Measurements from ENCODE around the gene OGA.

The OGA gene
- 426 to 530 (median 484) reads per million in 3 donors for total RNA-seq

DNA sequence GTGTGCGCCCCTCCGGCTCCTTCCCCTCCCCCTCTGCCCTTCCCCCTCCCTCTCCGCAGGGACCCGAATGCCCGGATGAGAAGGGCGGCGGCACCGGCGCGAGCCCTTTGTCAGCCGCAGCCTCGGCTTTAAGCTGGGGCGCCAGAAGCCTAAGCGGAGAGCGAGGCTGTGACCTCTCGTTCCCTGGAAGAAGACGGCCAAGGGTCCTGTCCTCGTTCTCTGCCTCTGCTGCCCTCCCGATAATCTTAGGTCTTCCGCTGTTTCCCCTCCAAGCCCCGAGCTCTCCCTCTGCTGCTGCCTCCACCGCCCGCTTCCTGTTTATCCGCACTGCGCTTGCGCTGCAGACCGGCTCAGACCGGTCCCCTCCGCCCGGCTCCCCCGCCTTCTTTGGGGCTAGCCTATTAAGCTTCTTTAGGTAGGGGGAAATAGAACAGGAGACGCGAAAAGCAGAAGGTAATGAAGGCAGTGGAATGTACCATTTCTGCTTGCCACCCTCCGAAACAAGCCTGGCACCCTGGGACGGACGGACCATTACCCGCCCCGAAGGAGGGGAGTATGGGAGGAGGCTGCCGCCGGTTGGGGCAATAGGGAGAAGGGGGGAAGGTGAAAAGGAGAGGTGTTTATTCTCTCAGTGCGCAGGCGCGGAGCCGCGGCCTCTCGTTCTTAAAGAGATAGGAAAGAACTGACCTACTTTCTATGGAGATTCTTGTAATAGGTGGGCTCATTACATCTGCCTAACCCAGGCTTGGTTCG lies at the start of gene OGA:
Gene OGA (minus strand): TSS at position 326 of the 753 bp plus-strand sequence. CDS start 422 bp downstream, outside the sequence.
- Histone ChIP-seq H3K36me3 (ENCODE audit: control insufficient read depth, insufficient read depth, low read length) (peaks cover 12% of the 10 kb centered on the region), H3K9me3 (ENCODE audit: control insufficient read depth, low read length) (no peaks in the 10 kb centered on the region), H3K4me3 (ENCODE audit: insufficient read depth, low read depth, low read length, poor library complexity, severe bottlenecking) (peak within 1 kb of the TSS; percentile 98), H3K4me1 (ENCODE audit: control insufficient read depth, insufficient read depth, low read length, poor library complexity, severe bottlenecking) (peaks cover 30% of the 10 kb centered on the region), H3K27ac (ENCODE audit: insufficient read depth, low read length, poor library complexity, severe bottlenecking) (peak within 1 kb of the TSS; percentile 88), H3K27me3 (replicated peaks; ENCODE audit: control insufficient read depth, insufficient read depth, low read length, poor library complexity, severe bottlenecking) (no peaks in the 10 kb centered on the region)
- DNase-seq, result peak; percentile 97 to 99 (median 99)

DNA sequence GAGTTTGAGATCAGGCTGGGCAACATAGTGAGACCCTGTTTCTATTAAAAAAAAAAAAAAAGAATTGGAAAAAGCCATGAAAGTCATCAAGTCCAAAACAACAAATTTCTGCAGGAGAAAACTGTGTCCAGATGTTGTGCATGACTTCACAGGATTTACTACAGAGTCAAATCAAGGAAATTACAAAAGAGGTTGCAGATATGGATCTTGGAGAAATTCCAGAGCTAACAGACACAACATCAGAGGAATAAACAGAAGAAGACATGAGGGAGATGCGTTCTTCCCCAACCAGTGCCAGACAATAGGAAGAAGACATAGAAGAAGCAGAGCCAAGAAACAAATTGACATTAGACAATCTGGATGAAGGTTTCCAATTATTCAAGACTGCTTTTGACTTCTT lies 49.7 kb upstream of the OGA start:
- no peaks in the 10 kb centered on the region for H3K9me3 ChIP-seq (ENCODE audit: control insufficient read depth, low read length)
- H3K36me3 ChIP-seq (ENCODE audit: control insufficient read depth, insufficient read depth, low read length), result no peaks in the 10 kb centered on the region
- no peak overlapping the region for H3K4me3 ChIP-seq (ENCODE audit: insufficient read depth, low read depth, low read length, poor library complexity, severe bottlenecking)
- no peak overlapping the region for H3K27ac ChIP-seq (ENCODE audit: insufficient read depth, low read length, poor library complexity, severe bottlenecking)
- no peaks in the 10 kb centered on the region for H3K27me3 ChIP-seq (replicated peaks; ENCODE audit: control insufficient read depth, insufficient read depth, low read length, poor library complexity, severe bottlenecking)
- no peaks in the 10 kb centered on the region for H3K4me1 ChIP-seq (ENCODE audit: control insufficient read depth, insufficient read depth, low read length, poor library complexity, severe bottlenecking)
- no peak for DNase-seq

GRCh38 chr10:101859530-101859929 lies 41.3 kb upstream of the OGA start:
- Histone ChIP-seq H3K4me1 (ENCODE audit: control insufficient read depth, insufficient read depth, low read length, poor library complexity, severe bottlenecking) (no peaks in the 10 kb centered on the region), H3K36me3 (ENCODE audit: control insufficient read depth, insufficient read depth, low read length) (no peaks in the 10 kb centered on the region), H3K27me3 (replicated peaks; ENCODE audit: control insufficient read depth, insufficient read depth, low read length, poor library complexity, severe bottlenecking) (no peaks in the 10 kb centered on the region), H3K4me3 (ENCODE audit: insufficient read depth, low read depth, low read length, poor library complexity, severe bottlenecking) (no peak overlapping the region), H3K27ac (ENCODE audit: insufficient read depth, low read length, poor library complexity, severe bottlenecking) (no peak overlapping the region), H3K9me3 (ENCODE audit: control insufficient read depth, low read length) (no peaks in the 10 kb centered on the region)
- no peak for DNase-seq

DNA sequence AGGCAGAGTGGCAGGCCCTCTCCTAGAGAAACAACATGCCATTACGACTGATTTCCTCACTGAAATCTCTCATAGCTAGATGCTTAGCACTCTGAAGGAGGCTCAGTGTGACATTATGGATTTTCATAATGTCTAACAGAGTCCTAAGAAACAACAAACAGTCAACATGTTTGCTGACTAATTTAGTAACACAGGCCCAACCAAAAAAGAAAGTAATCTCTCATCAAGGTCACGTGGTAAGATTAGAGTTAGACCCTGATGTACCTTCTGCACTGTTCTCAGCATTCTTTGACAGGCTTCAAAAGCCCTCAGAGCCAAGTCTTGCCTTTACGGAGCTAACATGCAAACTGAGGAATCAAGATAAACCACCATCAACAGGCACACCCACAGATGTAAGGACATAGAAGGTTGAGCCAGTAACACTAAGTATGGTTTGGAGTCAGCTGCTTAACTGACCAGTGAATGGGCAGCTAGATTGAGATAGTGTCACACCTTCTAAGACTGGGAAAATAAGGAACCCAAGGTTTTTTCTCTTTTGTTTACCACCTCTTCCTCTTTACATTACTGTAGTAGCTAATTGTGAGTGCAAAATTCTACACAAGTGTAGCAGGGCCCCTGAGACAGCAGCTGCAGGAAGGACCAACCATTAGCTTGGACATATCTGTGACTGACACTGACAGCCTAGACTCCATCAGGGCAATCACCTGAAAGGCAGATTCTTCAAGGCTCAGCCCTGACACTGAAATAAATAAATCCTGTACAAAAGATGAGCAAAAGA lies 40.7 kb upstream of the OGA start:
- Histone ChIP-seq H3K27ac (ENCODE audit: insufficient read depth, low read length, poor library complexity, severe bottlenecking) (no peak overlapping the region), H3K4me3 (ENCODE audit: insufficient read depth, low read depth, low read length, poor library complexity, severe bottlenecking) (no peak overlapping the region), H3K27me3 (replicated peaks; ENCODE audit: control insufficient read depth, insufficient read depth, low read length, poor library complexity, severe bottlenecking) (no peaks in the 10 kb centered on the region), H3K9me3 (ENCODE audit: control insufficient read depth, low read length) (no peaks in the 10 kb centered on the region), H3K36me3 (ENCODE audit: control insufficient read depth, insufficient read depth, low read length) (no peaks in the 10 kb centered on the region), H3K4me1 (ENCODE audit: control insufficient read depth, insufficient read depth, low read length, poor library complexity, severe bottlenecking) (no peaks in the 10 kb centered on the region)
- no peak for DNase-seq

GRCh38 chr10:101857802-101858476 lies 39.7 kb upstream of the OGA start:
- no peak overlapping the region for H3K27ac ChIP-seq (ENCODE audit: insufficient read depth, low read length, poor library complexity, severe bottlenecking)
- no peaks in the 10 kb centered on the region for H3K27me3 ChIP-seq (replicated peaks; ENCODE audit: control insufficient read depth, insufficient read depth, low read length, poor library complexity, severe bottlenecking)
- H3K9me3 ChIP-seq (ENCODE audit: control insufficient read depth, low read length), result no peaks in the 10 kb centered on the region
- no peaks in the 10 kb centered on the region for H3K36me3 ChIP-seq (ENCODE audit: control insufficient read depth, insufficient read depth, low read length)
- no peaks in the 10 kb centered on the region for H3K4me1 ChIP-seq (ENCODE audit: control insufficient read depth, insufficient read depth, low read length, poor library complexity, severe bottlenecking)
- DNase-seq, result no peak
- H3K4me3 ChIP-seq (ENCODE audit: insufficient read depth, low read depth, low read length, poor library complexity, severe bottlenecking), result no peak overlapping the region

- Histone ChIP-seq H3K9me3 (ENCODE audit: control insufficient read depth, low read length) (no peaks in the 10 kb centered on the region), H3K4me3 (ENCODE audit: insufficient read depth, low read depth, low read length, poor library complexity, severe bottlenecking) (no peak overlapping the region), H3K27ac (ENCODE audit: insufficient read depth, low read length, poor library complexity, severe bottlenecking) (no peak overlapping the region), H3K27me3 (replicated peaks; ENCODE audit: control insufficient read depth, insufficient read depth, low read length, poor library complexity, severe bottlenecking) (no peaks in the 10 kb centered on the region), H3K36me3 (ENCODE audit: control insufficient read depth, insufficient read depth, low read length) (no peaks in the 10 kb centered on the region), H3K4me1 (ENCODE audit: control insufficient read depth, insufficient read depth, low read length, poor library complexity, severe bottlenecking) (no peaks in the 10 kb centered on the region)
- DNase-seq, result no peak
Measured at GRCh38 chr10:101856626-101857025, 38.4 kb upstream of the OGA start.

- no peaks in the 10 kb centered on the region for H3K27me3 ChIP-seq (replicated peaks; ENCODE audit: control insufficient read depth, insufficient read depth, low read length, poor library complexity, severe bottlenecking)
- H3K27ac ChIP-seq (ENCODE audit: insufficient read depth, low read length, poor library complexity, severe bottlenecking), result no peak overlapping the region
- no peaks in the 10 kb centered on the region for H3K4me1 ChIP-seq (ENCODE audit: control insufficient read depth, insufficient read depth, low read length, poor library complexity, severe bottlenecking)
- no peak for DNase-seq
- no peak overlapping the region for H3K4me3 ChIP-seq (ENCODE audit: insufficient read depth, low read depth, low read length, poor library complexity, severe bottlenecking)
- H3K9me3 ChIP-seq (ENCODE audit: control insufficient read depth, low read length), result no peaks in the 10 kb centered on the region
- peaks cover 19% of the 10 kb centered on the region for H3K36me3 ChIP-seq (ENCODE audit: control insufficient read depth, insufficient read depth, low read length)
Measured at GRCh38 chr10:101851411-101852116, 33.3 kb upstream of the OGA start.

- Histone ChIP-seq H3K4me3 (ENCODE audit: insufficient read depth, low read depth, low read length, poor library complexity, severe bottlenecking) (no peak overlapping the region), H3K27ac (ENCODE audit: insufficient read depth, low read length, poor library complexity, severe bottlenecking) (no peak overlapping the region), H3K36me3 (ENCODE audit: control insufficient read depth, insufficient read depth, low read length) (peaks cover 19% of the 10 kb centered on the region), H3K27me3 (replicated peaks; ENCODE audit: control insufficient read depth, insufficient read depth, low read length, poor library complexity, severe bottlenecking) (no peaks in the 10 kb centered on the region), H3K9me3 (ENCODE audit: control insufficient read depth, low read length) (no peaks in the 10 kb centered on the region), H3K4me1 (ENCODE audit: control insufficient read depth, insufficient read depth, low read length, poor library complexity, severe bottlenecking) (no peaks in the 10 kb centered on the region)
- no peak for DNase-seq
Measured at GRCh38 chr10:101850749-101851148, 32.5 kb upstream of the OGA start.

DNA sequence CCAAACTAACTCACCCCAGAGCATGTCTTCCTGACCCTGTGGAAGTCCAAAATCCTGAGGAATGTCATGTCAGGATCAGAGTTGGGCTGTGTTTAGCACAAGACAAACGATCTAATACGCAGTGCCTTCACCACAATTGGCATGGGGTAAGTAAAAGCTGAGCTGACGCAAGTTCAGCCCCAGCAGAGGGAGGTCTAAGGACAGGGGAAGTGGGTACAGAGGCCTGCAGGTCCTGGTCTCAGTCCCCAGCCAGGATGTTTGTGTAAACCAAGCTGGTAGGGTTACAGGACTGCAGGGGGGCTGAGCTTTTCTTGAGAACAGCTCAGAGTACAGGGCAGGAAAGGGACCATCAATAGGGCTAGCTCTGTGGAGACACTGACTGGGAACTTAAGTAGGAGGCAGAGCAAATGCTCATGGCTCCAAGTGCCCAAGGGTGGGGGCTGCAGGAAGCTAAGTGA lies 30.7 kb upstream of the OGA start:
- Histone ChIP-seq H3K4me1 (ENCODE audit: control insufficient read depth, insufficient read depth, low read length, poor library complexity, severe bottlenecking) (peaks cover 6% of the 10 kb centered on the region), H3K36me3 (ENCODE audit: control insufficient read depth, insufficient read depth, low read length) (peaks cover 19% of the 10 kb centered on the region), H3K27me3 (replicated peaks; ENCODE audit: control insufficient read depth, insufficient read depth, low read length, poor library complexity, severe bottlenecking) (no peaks in the 10 kb centered on the region), H3K4me3 (ENCODE audit: insufficient read depth, low read depth, low read length, poor library complexity, severe bottlenecking) (no peak overlapping the region), H3K9me3 (ENCODE audit: control insufficient read depth, low read length) (no peaks in the 10 kb centered on the region), H3K27ac (ENCODE audit: insufficient read depth, low read length, poor library complexity, severe bottlenecking) (no peak overlapping the region)
- DNase-seq, result no peak
